K562 (cell line): ENCODE measurements around the gene RPL19. TPM values are rescaled to one million over a fixed set of nuclear protein-coding genes. Genes with fewer than 3 reads are reported as not detected.

Experiments used
- ATAC-seq: fragments of 200-7000 bp; cut with Tn5 transposase; 3 replicates; pipeline ENCODE4 v1.9.1; 2020; ENCODE audit warnings: moderate library complexity
- BruUV-seq: library from RNA; stranded (reverse); fragments of 400-500 nt; replicated peaks from 2 replicates; lab custom pipeline; 2021; lab: Mats Ljungman, UMichigan
- CTCF ChIA-PET: fragments of 300-600 bp; formaldehyde crosslinking; extraction: SDS; loops from one replicate; lab custom pipeline; 2021; ENCODE audit warnings: low intra/inter-chr PET ratio; lab: Yijun Ruan, JAX
- POLR2A ChIA-PET: fragments of 300-600, 350-650 bp; sonication (Branson Sonifier 250); formaldehyde crosslinking; extraction: SDS; loops from one replicate; lab custom pipeline; 2021; ENCODE audit warnings: antibody characterized with exemption, inconsistent platforms; lab: Yijun Ruan, JAX
- DNase-seq, 4 experiments: peaks; one replicate each; pipeline versions ENCODE4 v3.0.0 to v3.0.0-alpha.2; 2011 to 2018; ENCODE audit warnings: low spot score in 3 of 4, mixed read lengths in 3 of 4; ENCODE audit errors: extremely low read depth in 1 of 4
- FAIRE-seq: peaks from 2 replicates; lab custom pipeline; 2011; peaks lifted over from hg19 to GRCh38; lab: Jason Lieb, UNC
- H2AFZ ChIP-seq: 2 replicates; pipeline ENCODE4 v1.6.0; 2011; ENCODE audit warnings: low read depth, low read length, control low read depth, inconsistent platforms
- H3K27ac ChIP-seq: fragments of 200-600 bp; 3 replicates; pipeline ENCODE4 v1.8.0; 2011; ENCODE audit warnings: low read depth, mild to moderate bottlenecking, control low read depth, inconsistent platforms, low read length, moderate library complexity, mixed read lengths; ENCODE audit errors: extremely low read depth
- H3K27me3 ChIP-seq, 2 experiments: fragments of 300-600 bp in 1 of 2; 2 replicates in 1 of 2; 3 replicates in 1 of 2; pipeline versions ENCODE4 v1.6.0 to v1.8.0; 2011; ENCODE audit warnings: inconsistent platforms in 2 of 2, low read length in 2 of 2, mild to moderate bottlenecking in 1 of 2, mixed read lengths in 1 of 2, moderate library complexity in 1 of 2; ENCODE audit not compliant: control insufficient read depth in 2 of 2, insufficient read depth in 2 of 2
- H3K36me3 ChIP-seq: fragments of 300-600 bp; 3 replicates; pipeline ENCODE4 v1.8.0; 2011; ENCODE audit warnings: mild to moderate bottlenecking, low read length, inconsistent platforms; ENCODE audit not compliant: control insufficient read depth, insufficient read depth
- H3K4me1 ChIP-seq, 2 experiments: fragments of 200-600 bp in 1 of 2; replicated peaks in 1 of 2; 2 replicates in 1 of 2; 3 replicates in 1 of 2; pipeline versions ENCODE4 v1.5.1 to v1.8.0; 2011; ENCODE audit warnings: inconsistent platforms in 2 of 2, low read length in 2 of 2, mild to moderate bottlenecking in 1 of 2, mixed read lengths in 1 of 2, moderate library complexity in 1 of 2; ENCODE audit not compliant: control insufficient read depth in 2 of 2, insufficient read depth in 2 of 2
- H3K4me2 ChIP-seq: 2 replicates; pipeline ENCODE4 v1.6.1; 2011; ENCODE audit warnings: low read length, control low read depth, inconsistent platforms, mixed read lengths; ENCODE audit not compliant: insufficient read depth
- H3K4me3 ChIP-seq: fragments of 200-600 bp; sonication (generic), shearing (Covaris generic); 2 replicates; pipeline ENCODE4 v1.5.1; 2016; ENCODE audit warnings: control low read depth, inconsistent platforms
- H3K79me2 ChIP-seq: fragments of 200-600 bp; 3 replicates; pipeline ENCODE4 v1.8.0; 2011; ENCODE audit warnings: low read length, inconsistent platforms; ENCODE audit not compliant: control insufficient read depth, insufficient read depth
- H3K9ac ChIP-seq, 2 experiments: 2 replicates each; pipeline versions ENCODE4 v1.6.0 to v1.6.1; 2011; ENCODE audit warnings: low read depth in 2 of 2, low read length in 2 of 2, control low read depth in 1 of 2, inconsistent platforms in 1 of 2, mild to moderate bottlenecking in 1 of 2, mixed read lengths in 1 of 2; ENCODE audit not compliant: insufficient read depth in 1 of 2
- H3K9me1 ChIP-seq: one replicate; pipeline ENCODE4 v1.6.0; 2011; ENCODE audit warnings: inconsistent platforms, mild to moderate bottlenecking, low read length, moderate library complexity; ENCODE audit not compliant: control insufficient read depth, insufficient read depth
- H3K9me3 ChIP-seq: replicated peaks from 2 replicates; pipeline ENCODE4 v1.5.1; 2011; ENCODE audit warnings: low read depth, low read length, inconsistent platforms; ENCODE audit not compliant: control insufficient read depth, insufficient read depth
- H4K20me1 ChIP-seq: replicated peaks from 2 replicates; pipeline ENCODE4 v1.6.1; 2011; ENCODE audit warnings: low read length, inconsistent platforms, mixed read lengths; ENCODE audit not compliant: control insufficient read depth, insufficient read depth
- ATF3 ChIP-seq, 2 experiments: fragments of 450-650 bp in 1 of 2; sonication (generic) in 1 of 2; formaldehyde crosslinking in 1 of 2; IDR thresholded peaks in 1 of 2; conservative IDR thresholded peaks in 1 of 2; 2 replicates each; pipeline versions ENCODE4 v1.6.1 to v1.8.1; 2016 to 2023; ENCODE audit warnings: mild to moderate bottlenecking in 2 of 2, moderate library complexity in 2 of 2, inconsistent platforms in 1 of 2, missing genetic modification reagents in 1 of 2
- BRCA1 ChIP-seq, 2 experiments: fragments of 450-650 bp in 1 of 2; sonication (generic) in 1 of 2; formaldehyde crosslinking in 1 of 2; IDR thresholded peaks; 2 replicates each; pipeline versions ENCODE4 v1.5.0 to v1.6.1; 2017 to 2020; ENCODE audit warnings: mild to moderate bottlenecking in 1 of 2, missing genetic modification reagents in 1 of 2
- CEBPB ChIP-seq: fragments of 450-650 bp; IDR thresholded peaks from 2 replicates; pipeline ENCODE4 v1.6.1; 2016; ENCODE audit warnings: missing genetic modification characterization, missing compliant biosample characterization
- CEBPG ChIP-seq, 3 experiments: fragments of 200-800 bp in 1 of 3; sonication (Bioruptor generic) in 1 of 3; sonication (generic) in 1 of 3; formaldehyde crosslinking in 1 of 3; IDR thresholded peaks in 2 of 3; conservative IDR thresholded peaks in 1 of 3; 2 replicates each; pipeline versions ENCODE4 v1.6.1 to v1.8.0; 2016 to 2022; ENCODE audit warnings: missing compliant biosample characterization in 2 of 3, missing genetic modification characterization in 2 of 3, mild to moderate bottlenecking in 1 of 3, missing genetic modification reagents in 1 of 3
- IRF9 ChIP-seq: fragments of 450-650 bp; IDR thresholded peaks from 2 replicates; pipeline ENCODE4 v1.6.1; 2016; ENCODE audit warnings: missing biosample characterization, missing genetic modification characterization
- NR1H2 ChIP-seq: sonication (generic); formaldehyde crosslinking; IDR thresholded peaks from 2 replicates; pipeline ENCODE4 v1.4.0; 2020; ENCODE audit warnings: mild to moderate bottlenecking, missing genetic modification reagents
- THRAP3 ChIP-seq: fragments of 450-650 bp; IDR thresholded peaks from 2 replicates; pipeline ENCODE4 v1.6.1; 2016; ENCODE audit warnings: mild to moderate bottlenecking, inconsistent platforms, borderline replicate concordance
- ZC3H8 ChIP-seq: fragments of 450-650 bp; IDR thresholded peaks from 2 replicates; pipeline ENCODE4 v1.6.1; 2017
- WGBS: fragments of 100-300 bp; shearing (Covaris generic); methylation state at CpG from one replicate; pipeline ENCODE4 v1.1.6; 2016; ENCODE audit warnings: low coverage, mixed read lengths; ENCODE audit not compliant: insufficient coverage; ENCODE audit errors: missing lambda C conversion rate; 5-methylcytosine and 5-hydroxymethylcytosine counted together
- in situ Hi-C: fragments of 300-500 bp; cut with MboI; formaldehyde crosslinking; loops from 4 replicates; pipeline ENCODE4 v1.15.0; 2018; ENCODE audit warnings: inconsistent platforms, mixed read lengths
- intact Hi-C: fragments of 100-400 bp; cut with micrococcal nuclease; formaldehyde crosslinking; loops from 2 replicates; pipeline ENCODE4 v1.14.2; 2022
- polyA plus RNA-seq, 8 experiments: library from polyadenylated mRNA; depleted of rRNA in 4 of 8; stranded (reverse) in 5 of 8; unstranded in 3 of 8; fragments of >200 nt; fragmentation: Nextera tagmentation in 2 of 8; fragmentation: Illumina TruSeq in 1 of 8; extraction: Ambion mirVana in 2 of 8; extraction: Trizol in 1 of 8; gene quantifications; 2 replicates each; pipeline versions ENCODE4 v1.2.1 to v1.2.3, GENCODE V29; 2011 to 2014; ENCODE audit warnings: inconsistent platforms in 1 of 8, missing spikeins in 1 of 8
- total RNA-seq, 7 experiments: library from RNA; depleted of rRNA in 6 of 7; stranded (reverse); fragments of >200 nt in 6 of 7; fragmentation: Illumina TruSeq in 2 of 7; extraction: Trizol in 2 of 7; gene quantifications; 2 replicates each; pipeline versions ENCODE4 v1.2.1 to v1.2.3, GENCODE V29; 2011 to 2021; ENCODE audit warnings: low replicate concordance in 1 of 7

The RPL19 gene
- total and polyA plus RNA-seq, 9 of the 15 experiments (the other 6 are each of a cell fraction or from before 2014, with no cell fraction given), result 2,263 to 4,614 (median 3,727) TPM

GRCh38 chr17:39183045-39183444 lies 17.0 kb upstream of the RPL19 start:
- intact Hi-C loops, result no loop called here
- DNase-seq (no peak), FAIRE-seq (no peak), ATAC-seq (no peak)
- 86% methylated on average over 5 of the region's 5 CpGs for WGBS
- H3K27me3 ChIP-seq, result no peaks in the 10 kb centered on the region
- ChIA-PET POLR2A (interaction anchor here (0.5 to 1.3 kb wide), 6 partner anchors 8 to 310 kb away, joined by 3 to 5 read pairs (median 3); no protein-coding TSS in a partner anchor), CTCF (no interaction called here)
- no peak overlapping the region for H3K27ac ChIP-seq
- BruUV-seq, result no TSS peak
- TF ChIP-seq ATF3 (IDR thresholded peaks at IDR 0.05), result peak; percentile 68
- TF ChIP-seq ATF3 (CRISPR knock-in tag; conservative IDR thresholded peaks at IDR 0.05), result no peak
- TF ChIP-seq IRF9, result no peak
- no peak for TF ChIP-seq THRAP3
- no peak for TF ChIP-seq ZC3H8
- TF ChIP-seq CEBPB (tag), result 0 out of 2 replicates have a peak, but pooled peaks have one; percentile 10
- TF ChIP-seq BRCA1 (IDR thresholded peaks at IDR 0.05), result no peak
- TF ChIP-seq BRCA1 (CRISPR knock-in tag; IDR thresholded peaks at IDR 0.05), result no peak
- TF ChIP-seq CEBPG (CRISPR knock-in tag; IDR thresholded peaks at IDR 0.05), result no peak
- TF ChIP-seq CEBPG (tag; conservative IDR thresholded peaks at IDR 0.05 in 1 of 2, IDR thresholded peaks at IDR 0.05 in 1 of 2), result 0 out of 4 replicates have a peak, but pooled peaks of 1 of the 2 experiments have one; percentile 35
- TF ChIP-seq NR1H2, result no peak
- peaks cover 0 to 6% of the 10 kb centered on the region in 2 experiments; a peak in 2 of 5 replicates for H3K4me1 ChIP-seq
- H3K36me3 ChIP-seq, result peaks cover 34% of the 10 kb centered on the region; the same call in 1 of the 3 replicates
- H3K4me2 ChIP-seq, result no peak overlapping the region
- no peaks in the 10 kb centered on the region for H3K9me1 ChIP-seq
- in situ Hi-C loops, result no loop called here
- no peak overlapping the region for H3K9ac ChIP-seq
- H3K79me2 ChIP-seq, result no peaks in the 10 kb centered on the region
- H3K4me3 ChIP-seq, result no peak overlapping the region
- no peaks in the 10 kb centered on the region; the same call in 1 of the 2 replicates for H4K20me1 ChIP-seq
- no peaks in the 10 kb centered on the region for H3K9me3 ChIP-seq
- H2AFZ ChIP-seq, result no peak overlapping the region
